HUES6 (cell line): ENCODE data around the gene RNF227.

ENCODE experiments used
- H3K27ac ChIP-seq: 2 replicates; pipeline ENCODE4 v1.7.0; 2013; ENCODE audit warnings: low read depth, mild to moderate bottlenecking, low read length, inconsistent platforms
- H3K27me3 ChIP-seq: 2 replicates; pipeline ENCODE4 v1.6.1; 2013; ENCODE audit warnings: low read length; ENCODE audit not compliant: control insufficient read depth, insufficient read depth
- H3K36me3 ChIP-seq: 2 replicates; pipeline ENCODE4 v1.6.1; 2013; ENCODE audit warnings: low read length; ENCODE audit not compliant: control insufficient read depth, insufficient read depth
- H3K4me1 ChIP-seq: 2 replicates; pipeline ENCODE4 v1.6.1; 2013; ENCODE audit warnings: low read length; ENCODE audit not compliant: control insufficient read depth, insufficient read depth
- H3K4me3 ChIP-seq: 2 replicates; pipeline ENCODE4 v1.5.1; 2013; ENCODE audit warnings: low read depth, low read length
- H3K9ac ChIP-seq: one replicate; pipeline ENCODE4 v1.6.1; 2013; ENCODE audit warnings: mild to moderate bottlenecking, low read length
- H3K9me3 ChIP-seq: 2 replicates; pipeline ENCODE4 v1.6.1; 2013; ENCODE audit warnings: low read depth, low read length; ENCODE audit not compliant: control insufficient read depth, insufficient read depth

The RNF227 gene

GRCh38 chr17:7910281-7910680 is 5.8 kb downstream of the RNF227 start:
- H3K27ac ChIP-seq: no peak overlapping the region
- H3K9me3 ChIP-seq: no peaks in the 10 kb centered on the region
- no peak overlapping the region for H3K4me3 ChIP-seq
- H3K27me3 ChIP-seq: peaks cover 9% of the 10 kb centered on the region
- H3K9ac ChIP-seq: no peak overlapping the region
- peaks cover 23% of the 10 kb centered on the region for H3K36me3 ChIP-seq
- H3K4me1 ChIP-seq: peaks cover 3% of the 10 kb centered on the region

GRCh38 chr17:7909089-7909488 is 7.0 kb downstream of the RNF227 start:
- Histone ChIP-seq H3K9me3 (no peaks in the 10 kb centered on the region), H3K9ac (no peak overlapping the region), H3K36me3 (peaks cover 35% of the 10 kb centered on the region)

GRCh38 chr17:7903154-7904103 is 12.7 kb downstream of the RNF227 start:
- Histone ChIP-seq H3K27ac (no peak overlapping the region), H3K4me3 (no peak overlapping the region), H3K4me1 (peaks cover 14% of the 10 kb centered on the region; the same call in 1 of the 2 replicates), H3K9me3 (no peaks in the 10 kb centered on the region), H3K36me3 (peaks cover 66% of the 10 kb centered on the region), H3K27me3 (no peaks in the 10 kb centered on the region), H3K9ac (no peak overlapping the region)

More at GRCh38 chr17:7909089-7909488, 7.0 kb downstream of the RNF227 start:
- Histone ChIP-seq H3K27me3 (no peaks in the 10 kb centered on the region), H3K27ac (no peak overlapping the region), H3K4me1 (peaks cover under 1% of the 10 kb centered on the region; the same call in 1 of the 2 replicates), H3K4me3 (no peak overlapping the region)

- Histone ChIP-seq H3K4me1 (peaks cover under 1% of the 10 kb centered on the region; the same call in 1 of the 2 replicates), H3K36me3 (peaks cover 66% of the 10 kb centered on the region), H3K9ac (no peak overlapping the region), H3K4me3 (no peak overlapping the region), H3K9me3 (no peaks in the 10 kb centered on the region), H3K27me3 (no peaks in the 10 kb centered on the region), H3K27ac (no peak overlapping the region)
Observed at GRCh38 chr17:7897773-7898172, 18.3 kb downstream of the RNF227 start.

DNA sequence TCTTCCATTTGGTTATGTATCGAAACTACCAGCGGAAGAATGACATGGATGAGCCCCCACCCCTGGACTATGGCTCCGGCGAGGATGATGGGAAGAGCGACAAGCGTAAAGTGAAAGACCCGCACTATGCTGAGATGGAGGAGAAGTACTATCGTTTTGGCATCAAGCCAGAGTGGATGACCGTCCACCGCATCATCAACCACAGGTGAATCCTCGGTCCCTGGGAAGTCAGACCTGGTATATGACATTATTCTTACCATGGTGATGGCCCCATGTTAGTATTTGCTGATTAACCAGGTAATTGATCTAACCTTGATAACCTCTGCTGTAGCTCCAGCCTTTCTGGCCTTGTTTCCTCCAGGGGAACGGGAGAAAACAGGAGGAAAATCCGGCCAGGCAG is 19.0 kb downstream of the RNF227 start:
- no peak overlapping the region for H3K9ac ChIP-seq
- no peaks in the 10 kb centered on the region for H3K4me1 ChIP-seq
- no peak overlapping the region for H3K27ac ChIP-seq
- no peaks in the 10 kb centered on the region for H3K27me3 ChIP-seq
- H3K36me3 ChIP-seq: peaks cover 62% of the 10 kb centered on the region
- H3K4me3 ChIP-seq: no peak overlapping the region
- H3K9me3 ChIP-seq: no peaks in the 10 kb centered on the region

GRCh38 chr17:7894866-7895265 is 21.2 kb downstream of the RNF227 start:
- Histone ChIP-seq H3K4me3 (no peak overlapping the region), H3K9me3 (no peaks in the 10 kb centered on the region), H3K36me3 (peaks cover 50% of the 10 kb centered on the region), H3K27me3 (no peaks in the 10 kb centered on the region), H3K4me1 (no peaks in the 10 kb centered on the region), H3K27ac (no peak overlapping the region), H3K9ac (no peak overlapping the region)

DNA sequence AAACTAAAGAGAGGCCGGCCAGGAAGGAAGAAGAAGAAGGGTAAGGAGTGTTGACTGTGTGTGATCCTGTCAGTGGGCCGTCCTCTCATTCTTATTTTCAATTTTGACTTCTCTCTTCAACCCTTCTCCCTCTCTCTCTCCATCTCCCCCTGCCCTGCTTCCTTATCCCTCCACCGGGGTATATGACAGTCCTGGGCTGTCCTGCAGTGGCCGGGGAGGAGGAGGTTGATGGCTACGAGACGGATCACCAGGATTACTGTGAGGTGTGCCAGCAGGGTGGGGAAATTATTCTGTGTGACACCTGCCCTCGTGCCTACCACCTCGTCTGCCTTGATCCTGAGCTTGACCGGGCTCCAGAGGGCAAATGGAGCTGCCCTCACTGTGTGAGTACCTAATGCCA is 21.9 kb downstream of the RNF227 start:
- H3K27me3 ChIP-seq: no peaks in the 10 kb centered on the region
- no peak overlapping the region for H3K4me3 ChIP-seq
- H3K9ac ChIP-seq: no peak overlapping the region
- peaks cover 44% of the 10 kb centered on the region for H3K36me3 ChIP-seq
- peaks cover 3% of the 10 kb centered on the region; the same call in 1 of the 2 replicates for H3K4me1 ChIP-seq
- H3K27ac ChIP-seq: no peak overlapping the region
- H3K9me3 ChIP-seq: no peaks in the 10 kb centered on the region

- H3K4me3 ChIP-seq: no peak overlapping the region
- peaks cover 36% of the 10 kb centered on the region for H3K36me3 ChIP-seq
- H3K27me3 ChIP-seq: no peaks in the 10 kb centered on the region
- no peak overlapping the region for H3K27ac ChIP-seq
- peaks cover 12% of the 10 kb centered on the region for H3K4me1 ChIP-seq
- H3K9me3 ChIP-seq: no peaks in the 10 kb centered on the region
- H3K9ac ChIP-seq: no peak overlapping the region
Observed at GRCh38 chr17:7893187-7893880, 22.8 kb downstream of the RNF227 start.

- Histone ChIP-seq H3K4me1 (peaks cover 26% of the 10 kb centered on the region), H3K9ac (no peak overlapping the region), H3K27me3 (peaks cover 12% of the 10 kb centered on the region; the same call in 1 of the 2 replicates), H3K9me3 (no peaks in the 10 kb centered on the region), H3K36me3 (peaks cover 10% of the 10 kb centered on the region), H3K27ac (no peak overlapping the region), H3K4me3 (peak overlapping the region; percentile 21; the same call in 1 of the 2 replicates)
Observed at GRCh38 chr17:7889166-7889955, 26.7 kb downstream of the RNF227 start.

- H3K4me3 ChIP-seq: peak within 1 kb of the TSS; percentile 85
- H3K9me3 ChIP-seq: no peaks in the 10 kb centered on the region
- peaks cover 12% of the 10 kb centered on the region; the same call in 1 of the 2 replicates for H3K27me3 ChIP-seq
- peaks cover 33% of the 10 kb centered on the region for H3K4me1 ChIP-seq
- peaks cover 4% of the 10 kb centered on the region; the same call in 1 of the 2 replicates for H3K36me3 ChIP-seq
- H3K9ac ChIP-seq: peak within 1 kb of the TSS; percentile 67
- H3K27ac ChIP-seq: peak within 1 kb of the TSS; percentile 50; the same call in 1 of the 2 replicates
Observed at GRCh38 chr17:7888184-7888920, 27.7 kb downstream of the RNF227 start, which contains the start of gene CHD3. Gene CHD3, plus strand, starts transcription at chr17:7888789. Its CDS starts 212 bp downstream, at chr17:7889001.
